ENCODE data around the gene PCSK4. TPM values are rescaled to one million over a fixed set of nuclear protein-coding genes. Genes with fewer than 3 reads are reported as not detected.

The PCSK4 gene
- polyA plus RNA-seq, 2 of the 4 experiments (the other 2 are of a cell fraction) = 0.76 to 2.1 TPM

DNA sequence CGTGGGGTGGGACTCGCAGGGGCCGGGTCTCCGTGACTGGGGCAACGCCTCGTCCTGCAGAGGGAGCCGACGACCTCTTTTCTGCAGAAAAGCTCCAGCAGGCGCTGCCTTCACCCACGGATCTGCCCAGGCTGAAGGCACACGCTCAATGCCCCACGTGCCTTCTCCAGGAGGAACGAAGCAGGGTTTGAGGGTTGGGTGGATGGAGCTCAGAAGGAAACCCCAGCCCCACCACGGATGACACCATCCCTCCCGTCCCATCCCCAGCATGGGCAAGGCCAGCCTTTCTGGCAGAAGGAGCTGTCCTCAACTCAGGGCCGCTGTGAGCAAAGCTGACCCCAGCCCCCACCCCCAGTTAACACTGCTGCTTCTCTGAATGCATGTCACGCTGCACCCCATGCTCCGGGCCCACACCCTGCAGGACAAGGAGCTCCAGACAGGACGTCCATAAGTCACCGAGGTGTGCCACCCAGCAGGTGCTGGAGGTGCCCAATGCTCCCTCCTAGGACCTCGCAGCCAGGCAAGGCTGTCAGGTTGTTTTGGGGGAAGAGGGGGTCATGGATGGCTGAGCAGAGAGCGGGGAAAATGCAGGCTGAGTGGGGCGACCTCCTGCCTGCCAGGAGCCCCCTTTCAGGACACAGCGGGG, 18.5 kb downstream of the PCSK4 start:
- WGBS (ENCODE audit: missing lambda C conversion rate) = 86% methylated on average over 6 of the region's 24 CpGs
- TF ChIP-seq, protein P1, sequence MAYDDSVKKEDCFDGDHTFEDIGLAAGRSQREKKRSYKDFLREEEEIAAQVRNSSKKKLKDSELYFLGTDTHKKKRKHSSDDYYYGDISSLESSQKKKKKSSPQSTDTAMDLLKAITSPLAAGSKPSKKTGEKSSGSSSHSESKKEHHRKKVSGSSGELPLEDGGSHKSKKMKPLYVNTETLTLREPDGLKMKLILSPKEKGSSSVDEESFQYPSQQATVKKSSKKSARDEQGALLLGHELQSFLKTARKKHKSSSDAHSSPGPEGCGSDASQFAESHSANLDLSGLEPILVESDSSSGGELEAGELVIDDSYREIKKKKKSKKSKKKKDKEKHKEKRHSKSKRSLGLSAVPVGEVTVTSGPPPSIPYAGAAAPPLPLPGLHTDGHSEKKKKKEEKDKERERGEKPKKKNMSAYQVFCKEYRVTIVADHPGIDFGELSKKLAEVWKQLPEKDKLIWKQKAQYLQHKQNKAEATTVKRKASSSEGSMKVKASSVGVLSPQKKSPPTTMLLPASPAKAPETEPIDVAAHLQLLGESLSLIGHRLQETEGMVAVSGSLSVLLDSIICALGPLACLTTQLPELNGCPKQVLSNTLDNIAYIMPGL (CRISPR knock-in tag; IDR thresholded peaks at IDR 0.05; ENCODE audit: borderline replicate concordance) = no peak
- TF ChIP-seq, protein P2, sequence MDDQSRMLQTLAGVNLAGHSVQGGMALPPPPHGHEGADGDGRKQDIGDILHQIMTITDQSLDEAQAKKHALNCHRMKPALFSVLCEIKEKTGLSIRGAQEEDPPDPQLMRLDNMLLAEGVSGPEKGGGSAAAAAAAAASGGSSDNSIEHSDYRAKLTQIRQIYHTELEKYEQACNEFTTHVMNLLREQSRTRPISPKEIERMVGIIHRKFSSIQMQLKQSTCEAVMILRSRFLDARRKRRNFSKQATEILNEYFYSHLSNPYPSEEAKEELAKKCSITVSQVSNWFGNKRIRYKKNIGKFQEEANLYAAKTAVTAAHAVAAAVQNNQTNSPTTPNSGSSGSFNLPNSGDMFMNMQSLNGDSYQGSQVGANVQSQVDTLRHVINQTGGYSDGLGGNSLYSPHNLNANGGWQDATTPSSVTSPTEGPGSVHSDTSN (IDR thresholded peaks at IDR 0.05) = no peak
- no peak for TF ChIP-seq RAD21 (conservative IDR thresholded peaks at IDR 0.05 in 1 of 2, IDR thresholded peaks at IDR 0.05 in 1 of 2)
- POLR2A ChIA-PET = no interaction called here
- no peaks in the 10 kb centered on the region for H3K9me3 ChIP-seq
- no peak overlapping the region for H3K4me3 ChIP-seq
- ATAC-seq (peak in 1 of 2 experiments; percentile 53; a peak in 3 of 6 replicates), DNase-seq (ENCODE audit: low read depth in 1 of 2, low spot score in 1 of 2) (no peak), FAIRE-seq (no peak)
- H3K4me2 ChIP-seq = no peak overlapping the region
- H3K27ac ChIP-seq = no peak overlapping the region
- peaks cover 7% of the 10 kb centered on the region for H3K4me1 ChIP-seq
- CTCF ChIA-PET = interaction anchor here (0.8 to 1.2 kb wide), 4 partner anchors 18 to 192 kb away, joined by 3 read pairs; no protein-coding TSS in a partner anchor

DNA sequence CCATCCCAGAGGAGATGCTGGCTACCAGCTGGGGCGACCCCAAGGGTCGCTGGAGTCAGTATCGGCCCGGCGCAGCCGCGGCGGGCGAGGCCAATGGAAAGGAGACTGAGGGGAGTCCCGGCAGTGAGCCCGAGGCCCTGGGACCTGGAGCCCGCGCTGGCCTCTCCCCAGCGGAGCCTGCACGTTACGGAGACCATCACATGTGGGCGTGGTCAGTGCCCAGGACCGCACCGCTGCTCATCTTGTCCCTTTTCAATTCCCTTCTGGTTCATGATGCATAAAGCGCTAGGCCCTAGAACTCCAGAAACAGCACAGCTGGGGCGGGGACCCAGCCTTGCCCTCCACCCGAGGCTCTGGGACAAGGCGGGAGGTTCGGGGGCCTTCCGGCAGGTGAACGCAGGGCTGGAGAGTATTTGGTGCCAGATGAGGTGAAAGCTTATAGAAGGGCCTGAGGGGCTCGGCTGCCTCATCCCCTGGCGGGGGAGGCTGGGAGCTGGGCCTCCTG, 19.1 kb downstream of the PCSK4 start:
- no peak overlapping the region for H3K4me2 ChIP-seq
- H3K4me3 ChIP-seq = no peak overlapping the region
- ChIA-PET POLR2A (no interaction called here), CTCF (interaction anchor here (0.8 to 1.2 kb wide), 3 partner anchors 26 to 191 kb away, joined by 3 read pairs; no protein-coding TSS in a partner anchor)
- DNase-seq (ENCODE audit: low read depth in 1 of 2, low spot score in 1 of 2) (no peak), ATAC-seq (no peak; a peak in 1 of 6 replicates), FAIRE-seq (no peak)
- 90% methylated on average over 10 of the region's 28 CpGs for WGBS (ENCODE audit: missing lambda C conversion rate)
- peaks cover 7% of the 10 kb centered on the region for H3K4me1 ChIP-seq
- TF ChIP-seq POLR2A (IDR thresholded peaks at IDR 0.05; ENCODE audit: low read length) (no peak), CEBPB (IDR thresholded peaks at IDR 0.05) (no peak), TP53 (CRISPR knock-in tag; IDR thresholded peaks at IDR 0.05) (no peak), RCOR1 (IDR thresholded peaks at IDR 0.05; ENCODE audit: low read depth, low read length) (no peak), HOXB13 (CRISPR knock-in tag; IDR thresholded peaks at IDR 0.05; ENCODE audit: low read depth) (no peak), ZSCAN20 (CRISPR knock-in tag; IDR thresholded peaks at IDR 0.05) (no peak)
- no peak overlapping the region for H3K27ac ChIP-seq
- no peaks in the 10 kb centered on the region for H3K9me3 ChIP-seq

DNA sequence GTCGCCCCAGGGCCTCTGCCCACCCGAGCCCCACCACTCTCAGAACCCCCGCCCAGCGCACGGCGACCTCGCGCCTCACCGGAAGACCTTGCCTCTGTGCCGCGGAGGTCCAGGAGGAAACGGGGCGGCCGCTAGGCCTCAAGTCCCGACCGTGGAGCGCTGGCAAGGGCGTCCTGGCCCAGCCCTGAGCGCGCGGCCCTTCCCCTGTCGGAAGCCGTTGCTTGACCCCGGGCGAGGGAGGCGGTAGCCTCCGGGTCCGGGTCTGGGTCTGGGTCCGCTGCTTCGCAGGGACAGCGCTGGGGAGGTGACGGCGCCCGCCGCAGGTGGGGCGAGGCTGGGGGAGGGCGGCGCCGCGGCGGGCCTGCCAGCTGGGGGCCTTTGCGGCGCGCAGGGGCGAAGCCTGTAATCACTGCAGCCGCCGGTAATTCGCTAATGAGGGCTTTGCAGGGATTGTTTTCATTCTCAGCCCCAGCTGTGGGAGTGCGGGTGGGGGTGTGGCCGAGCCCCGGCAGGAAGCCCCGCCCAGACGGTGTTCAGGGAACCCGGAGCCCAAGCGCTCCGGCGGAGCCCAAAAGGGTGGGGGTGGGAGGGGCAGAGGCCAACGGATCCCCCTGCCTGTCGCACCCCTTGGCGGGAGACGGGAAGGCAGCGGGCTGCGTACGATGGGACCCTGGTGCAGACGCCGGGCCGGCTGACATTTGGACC, 19.7 kb downstream of the PCSK4 start:
- FAIRE-seq (no peak), DNase-seq (ENCODE audit: low read depth in 1 of 2, low spot score in 1 of 2) (no peak), ATAC-seq (no peak)
- ChIA-PET POLR2A (no interaction called here), CTCF (interaction anchor here (1.2 kb wide), 1 partner anchor 44 kb away, joined by 3 read pairs; no protein-coding TSS in a partner anchor)
- Histone ChIP-seq H3K9me3 (no peaks in the 10 kb centered on the region), H3K27ac (no peak overlapping the region), H3K4me2 (peak overlapping the region; percentile 83; the same call in 1 of the 3 replicates), H3K4me3 (no peak overlapping the region), H3K4me1 (peaks cover 7% of the 10 kb centered on the region)
- TF ChIP-seq PHF8 (IDR thresholded peaks at IDR 0.05; ENCODE audit: borderline replicate concordance, low read depth) (no peak), ZFP36 (IDR thresholded peaks at IDR 0.05; ENCODE audit: borderline replicate concordance, partially characterized antibody) (no peak)
- 79% methylated on average over 14 of the region's 67 CpGs for WGBS (ENCODE audit: missing lambda C conversion rate)

DNA sequence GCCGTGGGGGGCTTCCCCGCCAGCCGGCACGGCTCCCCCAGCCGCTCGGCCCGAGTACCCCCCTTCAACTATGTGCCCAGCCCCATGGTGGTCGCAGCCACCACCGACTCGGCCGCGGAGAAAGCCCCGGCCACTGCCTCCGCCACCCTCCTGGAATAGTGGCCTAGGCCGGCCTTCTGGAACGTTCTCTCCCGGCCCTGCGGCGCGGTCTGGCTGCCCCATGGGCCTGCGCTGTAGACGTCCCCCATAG, 20.2 kb downstream of the PCSK4 start:
- Histone ChIP-seq H3K4me1 (peaks cover 7% of the 10 kb centered on the region), H3K27ac (peak overlapping the region in 1 of 2 experiments; percentile 87; a peak in 2 of 6 replicates), H3K9me3 (no peaks in the 10 kb centered on the region), H3K4me2 (peak overlapping the region; percentile 83), H3K4me3 (peak overlapping the region; percentile 45; the same call in 1 of the 3 replicates)
- TF ChIP-seq, protein P3, sequence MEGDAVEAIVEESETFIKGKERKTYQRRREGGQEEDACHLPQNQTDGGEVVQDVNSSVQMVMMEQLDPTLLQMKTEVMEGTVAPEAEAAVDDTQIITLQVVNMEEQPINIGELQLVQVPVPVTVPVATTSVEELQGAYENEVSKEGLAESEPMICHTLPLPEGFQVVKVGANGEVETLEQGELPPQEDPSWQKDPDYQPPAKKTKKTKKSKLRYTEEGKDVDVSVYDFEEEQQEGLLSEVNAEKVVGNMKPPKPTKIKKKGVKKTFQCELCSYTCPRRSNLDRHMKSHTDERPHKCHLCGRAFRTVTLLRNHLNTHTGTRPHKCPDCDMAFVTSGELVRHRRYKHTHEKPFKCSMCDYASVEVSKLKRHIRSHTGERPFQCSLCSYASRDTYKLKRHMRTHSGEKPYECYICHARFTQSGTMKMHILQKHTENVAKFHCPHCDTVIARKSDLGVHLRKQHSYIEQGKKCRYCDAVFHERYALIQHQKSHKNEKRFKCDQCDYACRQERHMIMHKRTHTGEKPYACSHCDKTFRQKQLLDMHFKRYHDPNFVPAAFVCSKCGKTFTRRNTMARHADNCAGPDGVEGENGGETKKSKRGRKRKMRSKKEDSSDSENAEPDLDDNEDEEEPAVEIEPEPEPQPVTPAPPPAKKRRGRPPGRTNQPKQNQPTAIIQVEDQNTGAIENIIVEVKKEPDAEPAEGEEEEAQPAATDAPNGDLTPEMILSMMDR (IDR thresholded peaks at IDR 0.05) = no peak
- TF ChIP-seq NPAS2 (CRISPR knock-in tag; IDR thresholded peaks at IDR 0.05; ENCODE audit: borderline replicate concordance) (no peak), CBX2 (IDR thresholded peaks at IDR 0.05; ENCODE audit: borderline replicate concordance, low read depth) (no peak), HOXB13 (CRISPR knock-in tag; IDR thresholded peaks at IDR 0.05; ENCODE audit: low read depth) (no peak), CEBPB (IDR thresholded peaks at IDR 0.05) (no peak), FOSL2 (IDR thresholded peaks at IDR 0.05) (no peak), FOSL2 (CRISPR knock-in tag; IDR thresholded peaks at IDR 0.05) (no peak), PHF8 (IDR thresholded peaks at IDR 0.05; ENCODE audit: borderline replicate concordance, low read depth) (no peak), ZFP36 (IDR thresholded peaks at IDR 0.05; ENCODE audit: borderline replicate concordance, partially characterized antibody) (no peak)
- POLR2A ChIA-PET = no interaction called here
- CTCF ChIA-PET = no interaction called here
- FAIRE-seq = no peak
- DNase-seq (ENCODE audit: low read depth in 1 of 2, low spot score in 1 of 2) = no peak
- ATAC-seq = no peak
- WGBS (ENCODE audit: missing lambda C conversion rate) = 91% methylated on average over 7 of the region's 22 CpGs

Data from A549 (cell line).